Measurements from ENCODE around the gene PLOD2.

The PLOD2 gene

GRCh38 chr3:146035366-146035765 lies 125.6 kb downstream of the PLOD2 start:
- Mint-ChIP-seq H3K27me3 (ENCODE audit: low read depth, poor library complexity) (no peaks in the 10 kb centered on the region), H3K36me3 (ENCODE audit: low read depth) (peaks cover 3% of the 10 kb centered on the region), H3K4me3 (no peak overlapping the region), H3K4me1 (peaks cover 5% of the 10 kb centered on the region), H3K27ac (no peak overlapping the region), H3K9me3 (peaks cover 8% of the 10 kb centered on the region)
- TF ChIP-seq, protein P1, sequence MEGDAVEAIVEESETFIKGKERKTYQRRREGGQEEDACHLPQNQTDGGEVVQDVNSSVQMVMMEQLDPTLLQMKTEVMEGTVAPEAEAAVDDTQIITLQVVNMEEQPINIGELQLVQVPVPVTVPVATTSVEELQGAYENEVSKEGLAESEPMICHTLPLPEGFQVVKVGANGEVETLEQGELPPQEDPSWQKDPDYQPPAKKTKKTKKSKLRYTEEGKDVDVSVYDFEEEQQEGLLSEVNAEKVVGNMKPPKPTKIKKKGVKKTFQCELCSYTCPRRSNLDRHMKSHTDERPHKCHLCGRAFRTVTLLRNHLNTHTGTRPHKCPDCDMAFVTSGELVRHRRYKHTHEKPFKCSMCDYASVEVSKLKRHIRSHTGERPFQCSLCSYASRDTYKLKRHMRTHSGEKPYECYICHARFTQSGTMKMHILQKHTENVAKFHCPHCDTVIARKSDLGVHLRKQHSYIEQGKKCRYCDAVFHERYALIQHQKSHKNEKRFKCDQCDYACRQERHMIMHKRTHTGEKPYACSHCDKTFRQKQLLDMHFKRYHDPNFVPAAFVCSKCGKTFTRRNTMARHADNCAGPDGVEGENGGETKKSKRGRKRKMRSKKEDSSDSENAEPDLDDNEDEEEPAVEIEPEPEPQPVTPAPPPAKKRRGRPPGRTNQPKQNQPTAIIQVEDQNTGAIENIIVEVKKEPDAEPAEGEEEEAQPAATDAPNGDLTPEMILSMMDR (IDR thresholded peaks at IDR 0.05), result no peak
- DNase-seq, result no peak

GRCh38 chr3:146033950-146034349 lies 127.0 kb downstream of the PLOD2 start:
- TF ChIP-seq, protein P1 (IDR thresholded peaks at IDR 0.05), result no peak
- no peaks in the 10 kb centered on the region for H3K27me3 Mint-ChIP-seq (ENCODE audit: low read depth, poor library complexity)
- no peak for DNase-seq
- H3K9me3 Mint-ChIP-seq, result peaks cover 20% of the 10 kb centered on the region
- H3K27ac Mint-ChIP-seq, result no peak overlapping the region
- no peak overlapping the region for H3K4me3 Mint-ChIP-seq
- peaks cover 4% of the 10 kb centered on the region for H3K36me3 Mint-ChIP-seq (ENCODE audit: low read depth)
- peaks cover 5% of the 10 kb centered on the region for H3K4me1 Mint-ChIP-seq

DNA sequence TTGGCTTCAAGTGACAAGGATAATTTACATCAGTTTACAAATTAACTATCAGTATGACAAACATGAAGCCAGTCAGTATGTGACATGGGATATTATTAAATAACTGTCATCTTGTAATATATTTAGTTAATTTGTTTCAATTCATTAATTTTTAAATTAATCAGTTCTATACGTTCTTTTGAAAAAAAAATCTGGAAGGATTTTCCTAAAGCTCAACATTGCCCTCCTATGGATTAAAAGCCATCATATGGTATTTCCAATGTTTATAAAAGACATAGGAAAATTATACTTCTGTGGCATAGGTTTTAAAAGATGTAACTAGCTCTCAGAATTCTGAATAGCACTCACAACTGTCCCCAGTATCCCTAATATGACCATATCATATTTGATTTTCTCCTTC lies 134.4 kb downstream of the PLOD2 start:
- H3K36me3 Mint-ChIP-seq (ENCODE audit: low read depth), result peaks cover 4% of the 10 kb centered on the region
- no peak overlapping the region for H3K4me3 Mint-ChIP-seq
- H3K4me1 Mint-ChIP-seq, result no peaks in the 10 kb centered on the region
- no peak for DNase-seq
- no peak overlapping the region for H3K27ac Mint-ChIP-seq
- TF ChIP-seq, protein P1 (IDR thresholded peaks at IDR 0.05), result no peak
- peaks cover 23% of the 10 kb centered on the region for H3K9me3 Mint-ChIP-seq
- no peaks in the 10 kb centered on the region for H3K27me3 Mint-ChIP-seq (ENCODE audit: low read depth, poor library complexity)

DNA sequence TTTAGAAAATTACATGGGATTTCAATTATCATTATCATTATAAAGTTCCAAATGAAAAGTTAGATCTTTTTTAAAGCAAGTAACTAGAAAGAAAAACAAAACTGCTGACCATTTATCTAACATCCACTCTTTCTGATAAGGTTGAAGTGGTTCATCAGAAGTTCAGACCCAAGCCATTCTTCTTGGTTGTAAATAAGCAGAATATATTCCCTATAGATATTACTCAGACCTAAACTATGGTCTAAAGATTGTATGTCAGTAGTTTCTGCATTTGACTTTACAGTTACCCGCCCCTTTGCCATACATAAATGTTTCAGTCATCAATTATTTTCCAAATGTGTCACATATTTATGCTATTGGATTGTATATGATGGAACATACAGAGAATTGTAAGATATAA lies 136.7 kb downstream of the PLOD2 start:
- TF ChIP-seq, protein P1 (IDR thresholded peaks at IDR 0.05), result no peak
- no peak overlapping the region for H3K4me3 Mint-ChIP-seq
- DNase-seq, result no peak
- H3K4me1 Mint-ChIP-seq, result peaks cover 2% of the 10 kb centered on the region
- no peaks in the 10 kb centered on the region for H3K27me3 Mint-ChIP-seq (ENCODE audit: low read depth, poor library complexity)
- H3K9me3 Mint-ChIP-seq, result peaks cover 4% of the 10 kb centered on the region
- H3K36me3 Mint-ChIP-seq (ENCODE audit: low read depth), result no peaks in the 10 kb centered on the region
- no peak overlapping the region for H3K27ac Mint-ChIP-seq

GRCh38 chr3:146020969-146021368 lies 140.0 kb downstream of the PLOD2 start:
- H3K27ac Mint-ChIP-seq, result no peak overlapping the region
- H3K9me3 Mint-ChIP-seq, result peaks cover 15% of the 10 kb centered on the region

GRCh38 chr3:146019508-146019907 lies 141.5 kb downstream of the PLOD2 start:
- DNase-seq, result no peak
- H3K4me3 Mint-ChIP-seq, result no peak overlapping the region
- H3K27me3 Mint-ChIP-seq (ENCODE audit: low read depth, poor library complexity), result peaks cover 3% of the 10 kb centered on the region
- H3K36me3 Mint-ChIP-seq (ENCODE audit: low read depth), result no peaks in the 10 kb centered on the region
- peak overlapping the region; percentile 30 for H3K27ac Mint-ChIP-seq
- peaks cover 15% of the 10 kb centered on the region for H3K9me3 Mint-ChIP-seq
- TF ChIP-seq, protein P1 (IDR thresholded peaks at IDR 0.05), result no peak
- H3K4me1 Mint-ChIP-seq, result peaks cover 16% of the 10 kb centered on the region

More at GRCh38 chr3:146020969-146021368, 140.0 kb downstream of the PLOD2 start:
- peaks cover 16% of the 10 kb centered on the region for H3K4me1 Mint-ChIP-seq
- no peaks in the 10 kb centered on the region for H3K36me3 Mint-ChIP-seq (ENCODE audit: low read depth)
- TF ChIP-seq, protein P1 (IDR thresholded peaks at IDR 0.05), result no peak
- H3K27me3 Mint-ChIP-seq (ENCODE audit: low read depth, poor library complexity), result peaks cover 3% of the 10 kb centered on the region
- DNase-seq, result no peak
- H3K4me3 Mint-ChIP-seq, result no peak overlapping the region

Measured in nephron progenitor cell (in vitro differentiated cells).